Measurements from ENCODE around the gene TAF4.
"Not testable (repeated sequence)": the region's sequence is repeated elsewhere in the genome, so short reads cannot be mapped to it uniquely, and the experiment has no call there.

The TAF4 gene

DNA sequence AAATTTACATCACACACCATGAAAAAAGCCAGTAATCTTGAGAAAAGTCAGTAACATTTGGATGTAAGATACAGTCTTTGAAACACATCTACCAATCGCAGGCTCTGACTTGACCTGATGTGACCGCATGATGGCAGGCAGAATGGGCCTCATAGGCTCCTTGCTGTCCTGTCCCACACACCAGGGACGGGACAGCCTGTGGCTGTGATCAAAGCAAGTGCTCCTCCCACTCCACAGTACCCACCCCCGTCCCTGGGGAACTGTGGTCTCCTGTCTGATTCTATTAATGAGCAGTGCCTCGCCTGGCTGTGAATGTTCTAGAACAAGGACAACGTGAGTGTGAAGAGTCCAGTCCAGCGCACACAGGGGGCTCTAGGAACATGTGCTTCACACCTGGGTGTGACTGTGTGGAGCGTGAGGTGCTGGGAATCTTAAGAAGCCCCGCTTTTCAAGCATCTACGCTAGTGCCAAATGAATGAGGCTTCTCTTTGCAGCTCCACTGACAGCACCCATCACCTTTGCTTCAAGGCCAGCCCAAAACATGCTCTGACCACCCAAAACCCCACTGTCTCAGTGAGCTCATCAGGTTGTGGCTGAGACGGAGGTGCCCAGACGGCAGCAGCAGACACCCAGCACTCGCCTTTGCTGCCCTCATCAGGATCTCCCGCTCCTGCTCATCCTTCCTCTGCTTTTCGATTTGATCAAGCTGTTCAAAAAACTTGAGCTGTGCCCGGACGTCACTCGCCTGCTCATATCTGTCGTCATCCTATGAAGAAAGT, 67.1 kb downstream of the TAF4 start:
- no peak for DNase-seq

DNA sequence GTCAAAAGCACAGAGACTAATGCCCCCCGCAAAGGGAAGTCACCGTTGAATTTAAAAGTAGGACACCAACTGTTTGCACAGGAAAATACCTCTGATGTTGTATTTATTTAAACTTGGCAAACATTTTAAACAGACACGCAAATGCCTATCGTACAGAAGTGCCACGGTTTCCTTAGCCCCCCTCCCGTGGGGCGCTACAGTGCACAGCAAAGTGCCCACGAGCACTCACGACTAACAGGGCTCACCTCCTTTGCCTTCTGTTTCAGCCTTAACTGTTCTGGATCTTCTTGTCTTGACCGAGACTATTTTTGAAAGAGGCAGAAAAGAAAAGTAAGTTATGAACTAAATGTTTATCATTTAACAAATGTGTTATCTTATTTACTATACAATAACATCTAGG, 67.8 kb downstream of the TAF4 start:
- no peak for DNase-seq

DNA sequence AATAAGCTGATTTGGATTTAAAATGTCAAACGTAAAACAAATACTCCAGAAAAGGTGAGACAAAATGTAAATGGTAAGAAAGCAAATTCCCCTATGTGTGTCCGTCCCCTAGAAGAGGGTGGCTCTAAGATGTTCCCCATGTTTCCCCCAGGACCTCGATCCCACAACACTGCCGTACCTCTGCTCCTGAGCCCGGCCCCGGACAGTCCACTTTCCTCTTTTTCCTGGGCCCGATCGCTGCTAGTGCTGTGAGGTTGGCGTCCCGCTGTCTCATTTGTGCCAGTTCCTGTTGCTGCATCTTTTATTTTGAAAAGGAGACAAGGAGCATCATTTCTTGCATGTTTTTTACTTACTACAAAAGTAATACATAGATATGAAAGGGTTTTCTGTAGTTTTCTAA, 68.3 kb downstream of the TAF4 start:
- no peak for DNase-seq

DNA sequence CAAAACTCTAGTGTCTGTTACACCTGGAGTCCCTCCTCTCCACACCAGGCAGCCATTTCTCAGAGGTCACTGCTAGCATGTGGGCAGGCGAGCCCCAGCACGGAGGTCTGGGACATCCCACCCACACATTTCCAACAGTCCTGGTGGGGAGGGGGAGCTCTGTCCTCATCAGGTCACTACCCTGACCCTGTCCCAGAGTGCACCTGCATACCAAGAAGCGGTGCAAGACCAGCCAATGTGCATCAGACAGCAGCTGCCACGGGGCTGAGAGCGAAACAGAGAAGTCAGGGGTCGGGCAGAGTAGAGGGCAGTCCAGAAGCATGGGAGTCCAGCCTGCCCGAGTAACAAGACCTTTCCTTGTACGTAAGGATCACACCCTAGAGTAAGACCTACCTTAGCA, 71.1 kb downstream of the TAF4 start:
- no peak for DNase-seq

DNA sequence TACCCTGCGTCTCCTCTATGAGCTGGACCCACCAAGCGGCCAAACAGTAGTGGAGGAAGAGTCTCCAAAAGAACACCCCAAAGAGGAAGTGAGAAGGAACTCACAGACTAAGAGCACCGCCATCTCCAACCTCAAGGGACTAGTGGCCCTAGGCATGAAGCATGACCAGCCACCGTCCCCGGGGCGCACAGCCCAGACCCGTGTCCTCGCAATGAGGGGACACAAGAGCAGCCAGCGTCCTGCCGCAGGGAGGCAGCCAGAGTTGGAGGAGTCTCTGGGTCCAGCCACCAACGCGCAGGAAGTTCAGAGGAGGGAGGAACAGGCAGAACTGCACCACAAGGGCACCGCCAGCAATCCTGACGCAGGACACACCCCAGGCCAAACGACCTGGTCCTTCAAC, 72.6 kb downstream of the TAF4 start:
- DNase-seq, result no peak

DNA sequence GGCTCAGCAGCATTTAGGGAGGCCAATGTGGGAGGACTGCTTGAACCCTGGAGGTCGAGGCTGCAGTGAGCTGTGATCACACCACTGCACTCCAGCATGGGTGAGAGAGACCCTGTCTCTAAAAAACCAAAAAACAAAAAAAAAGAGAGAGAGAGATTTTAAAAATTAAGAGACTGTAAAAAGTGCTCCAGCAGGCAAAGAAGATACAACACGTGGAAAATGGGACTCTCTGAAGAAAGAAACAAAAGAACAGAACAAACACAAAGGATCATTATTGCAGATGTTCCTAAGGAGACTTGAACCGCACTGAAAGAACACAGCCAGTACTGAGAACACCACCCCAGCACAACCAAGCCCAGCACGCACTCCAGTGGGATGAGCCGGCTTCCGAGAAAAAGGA, 74.2 kb downstream of the TAF4 start:
- DNase-seq, result no peak

DNA sequence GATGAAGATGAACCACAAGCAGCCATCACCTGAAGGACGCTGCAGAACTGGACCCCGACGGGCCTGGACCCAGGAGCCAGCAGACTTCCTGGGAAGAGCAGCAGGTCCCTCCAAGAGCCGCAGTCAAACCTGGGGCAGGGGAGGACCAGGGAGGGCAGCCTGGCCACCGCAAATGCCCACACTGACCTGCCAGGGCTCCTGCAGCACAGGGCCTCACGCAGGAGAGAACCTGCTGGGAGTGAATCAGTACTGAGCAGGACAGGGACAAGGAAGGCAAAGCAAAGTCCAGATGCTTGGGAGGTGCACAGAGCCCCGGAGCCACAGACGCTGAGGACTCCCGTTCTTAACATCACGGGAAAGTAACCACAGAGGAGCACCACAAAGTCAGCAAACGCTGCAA, 75.2 kb downstream of the TAF4 start:
- no peak for DNase-seq

DNA sequence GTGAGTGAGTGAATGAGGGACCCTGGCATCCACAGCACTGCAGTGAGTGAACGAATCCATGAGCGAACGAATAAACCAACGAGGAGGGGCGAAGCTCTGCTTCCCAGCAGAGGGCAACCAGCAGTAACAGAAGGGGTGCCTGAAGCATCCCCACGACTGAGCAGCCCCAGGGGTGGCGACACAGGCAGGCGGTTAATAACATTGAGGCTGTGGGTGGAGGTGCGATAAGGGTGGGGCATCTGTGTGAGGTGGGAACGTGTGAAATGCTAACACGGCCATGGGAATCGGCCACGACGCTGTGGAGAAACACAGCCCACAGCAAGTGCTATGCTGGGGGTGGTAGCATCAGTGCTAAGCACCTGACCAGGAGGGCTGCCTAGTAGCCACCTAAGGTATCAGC, 75.9 kb downstream of the TAF4 start:
- DNase-seq, result no peak

DNA sequence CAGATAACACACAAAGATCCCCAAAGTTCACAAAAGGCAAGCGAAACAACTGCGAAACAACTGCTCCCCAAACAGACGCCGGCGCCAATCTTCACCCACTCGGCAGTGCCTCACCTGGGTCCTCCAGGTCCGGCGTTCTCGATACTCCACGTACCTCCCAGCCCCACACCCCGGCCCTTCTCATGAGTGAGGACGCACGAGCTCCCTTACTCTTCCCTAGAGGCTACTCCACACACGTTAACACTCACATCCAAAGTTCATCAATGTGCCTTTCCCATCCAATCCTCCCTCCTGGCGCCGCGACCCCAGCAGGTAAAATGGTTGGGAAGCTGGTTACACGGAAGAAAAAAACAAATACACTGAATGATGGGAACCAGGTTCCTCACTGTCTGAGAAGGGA, 77.0 kb downstream of the TAF4 start:
- no peak for DNase-seq

DNA sequence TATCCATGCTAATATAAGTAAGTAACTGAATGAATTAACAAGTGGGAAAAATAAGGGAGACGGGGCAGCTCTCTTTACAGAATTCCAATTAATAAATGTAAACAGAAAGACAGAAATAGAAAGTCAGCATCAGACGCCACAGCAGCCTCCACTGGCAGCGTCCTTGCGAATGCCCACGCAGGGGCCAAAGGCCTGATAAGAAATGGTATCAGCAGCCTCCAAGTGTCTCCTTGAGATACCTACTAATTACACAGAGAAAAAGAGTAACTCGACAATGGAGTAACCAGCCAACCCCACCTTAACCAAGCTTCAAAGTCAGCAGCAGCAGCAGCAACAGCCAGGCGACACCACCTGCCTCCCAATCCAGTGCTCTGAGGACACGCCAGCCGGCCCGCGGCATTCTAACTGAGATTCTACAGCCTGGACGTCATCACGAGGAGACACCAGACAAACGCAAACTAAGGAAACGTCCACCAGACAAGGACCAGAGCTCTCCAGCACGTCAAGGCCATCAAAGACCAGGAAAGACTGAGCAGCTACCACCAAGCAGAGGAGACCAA, 78.8 kb downstream of the TAF4 start:
- no peak for DNase-seq

DNA sequence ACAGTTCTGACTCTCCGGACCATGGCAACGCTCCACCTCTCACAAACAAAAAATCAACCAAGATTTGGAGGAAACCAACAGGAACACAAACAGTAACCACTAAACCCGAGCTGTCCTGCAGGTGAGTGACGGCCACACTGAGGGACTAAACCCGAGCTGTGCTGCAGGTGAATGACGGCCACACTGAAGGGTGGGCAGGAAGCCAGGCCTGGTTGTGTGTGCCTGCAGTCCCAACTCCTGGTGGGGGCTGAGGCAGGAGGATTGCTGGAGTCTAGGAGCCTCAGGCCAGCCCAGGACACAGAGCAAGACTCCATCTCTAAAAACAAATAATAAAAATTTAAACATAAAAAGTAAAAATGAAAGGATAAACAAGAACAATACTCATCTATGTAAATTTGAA, 80.6 kb downstream of the TAF4 start:
- DNase-seq, result no peak

DNA sequence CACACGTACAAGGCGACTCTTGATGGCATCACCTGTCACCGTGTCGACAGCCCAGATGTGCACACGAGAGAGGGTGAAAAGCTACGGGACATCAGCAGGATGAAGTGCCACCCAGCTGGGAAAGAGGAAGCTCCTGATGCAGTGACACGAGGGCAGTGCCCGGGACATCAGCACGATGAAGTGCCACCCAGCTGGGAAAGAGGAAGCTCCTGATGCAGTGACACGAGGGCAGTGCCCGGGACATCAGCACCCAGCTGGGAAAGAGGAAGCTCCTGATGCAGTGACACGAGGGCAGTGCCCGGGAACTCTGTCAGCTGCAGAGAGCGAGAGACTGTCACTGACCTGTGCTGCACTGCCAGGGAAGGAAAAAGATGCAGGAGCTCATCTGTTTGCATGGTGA, 81.2 kb downstream of the TAF4 start:
- not testable (repeated sequence) for DNase-seq

DNA sequence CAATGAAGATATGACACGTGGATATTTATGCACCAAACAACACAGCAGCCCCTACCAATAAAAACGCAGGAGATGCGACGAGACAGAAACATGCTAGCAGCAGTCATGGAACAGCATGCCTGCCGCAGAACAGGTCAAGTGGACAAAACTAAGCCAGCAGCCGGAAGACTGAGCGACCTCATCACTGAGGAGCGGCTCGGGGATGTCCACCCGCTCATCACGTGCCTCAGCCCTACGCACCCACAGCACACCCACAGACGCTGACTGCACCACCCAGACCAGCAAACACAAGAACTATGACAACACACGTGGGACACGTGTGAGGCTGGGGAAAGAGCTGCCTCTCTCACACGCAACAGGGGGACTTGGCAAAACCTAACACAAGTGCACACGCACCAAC, 81.7 kb downstream of the TAF4 start:
- DNase-seq, result no peak

DNA sequence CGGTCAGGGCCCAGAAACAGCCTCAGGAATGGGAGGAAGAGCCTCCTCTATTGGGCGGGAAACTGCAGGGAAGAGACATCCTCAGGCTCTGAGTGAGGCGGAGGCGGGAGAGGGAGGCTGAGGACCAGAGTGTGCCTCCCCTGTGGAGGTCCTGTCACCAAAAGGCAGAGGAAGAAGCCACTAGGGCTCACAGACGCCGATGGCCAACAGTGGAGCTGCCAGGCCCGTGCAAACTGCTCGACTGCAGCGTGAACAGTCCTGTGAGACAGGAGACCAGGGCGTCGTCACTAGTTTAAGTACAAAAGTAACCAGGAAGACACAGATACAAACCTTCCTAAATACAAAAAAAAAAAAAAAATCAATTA, 82.7 kb downstream of the TAF4 start:
- DNase-seq, result no peak

DNA sequence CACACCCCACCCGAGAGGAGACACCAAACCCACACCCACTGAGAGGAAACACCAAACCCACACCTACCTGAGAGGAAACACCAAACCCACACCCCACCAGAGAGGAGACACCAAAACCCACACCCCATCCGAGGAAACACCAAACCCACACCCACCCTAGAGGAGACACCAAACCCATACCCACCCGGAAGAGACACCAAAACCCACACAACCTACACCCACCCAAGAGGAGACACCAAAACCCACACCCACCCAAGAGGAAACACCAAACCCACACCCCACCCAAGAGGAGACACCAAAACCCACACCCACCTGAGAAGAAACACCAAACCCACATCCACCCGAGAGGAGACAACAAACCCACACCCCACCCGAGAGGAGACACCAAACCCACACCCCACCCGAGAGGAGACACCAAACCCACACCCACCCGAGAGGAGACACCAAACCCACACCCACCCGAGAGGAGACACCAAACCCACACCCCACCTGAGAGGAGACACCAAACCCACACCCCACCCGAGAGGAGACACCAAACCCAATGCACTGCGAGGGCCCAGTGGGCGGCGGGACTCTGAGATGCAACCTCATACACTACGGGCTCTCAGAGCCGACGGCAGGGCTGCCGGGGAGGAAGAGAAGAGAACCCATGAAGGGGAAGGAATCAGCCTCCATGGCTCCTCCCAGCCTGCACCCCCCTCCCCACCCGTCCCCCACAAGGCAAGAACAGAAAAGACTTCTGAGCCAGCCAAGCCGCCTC, 83.3 kb downstream of the TAF4 start:
- DNase-seq, result no peak

DNA sequence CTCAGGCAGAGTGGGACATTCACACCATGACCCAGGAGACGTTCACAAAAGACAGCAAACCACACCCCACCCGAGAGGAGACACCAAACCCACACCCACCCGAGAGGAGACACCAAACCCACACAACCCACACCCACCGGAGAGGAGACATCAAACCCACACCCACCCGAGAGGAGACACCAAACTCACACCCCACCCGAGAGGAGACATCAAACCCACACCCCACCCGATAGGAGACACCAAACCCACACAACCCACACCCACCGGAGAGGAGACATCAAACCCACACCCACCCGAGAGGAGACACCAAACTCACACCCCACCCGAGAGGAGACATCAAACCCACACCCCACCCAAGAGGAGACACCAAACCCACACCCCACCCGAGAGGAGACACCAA, 84.0 kb downstream of the TAF4 start:
- DNase-seq, result not testable (repeated sequence)

DNA sequence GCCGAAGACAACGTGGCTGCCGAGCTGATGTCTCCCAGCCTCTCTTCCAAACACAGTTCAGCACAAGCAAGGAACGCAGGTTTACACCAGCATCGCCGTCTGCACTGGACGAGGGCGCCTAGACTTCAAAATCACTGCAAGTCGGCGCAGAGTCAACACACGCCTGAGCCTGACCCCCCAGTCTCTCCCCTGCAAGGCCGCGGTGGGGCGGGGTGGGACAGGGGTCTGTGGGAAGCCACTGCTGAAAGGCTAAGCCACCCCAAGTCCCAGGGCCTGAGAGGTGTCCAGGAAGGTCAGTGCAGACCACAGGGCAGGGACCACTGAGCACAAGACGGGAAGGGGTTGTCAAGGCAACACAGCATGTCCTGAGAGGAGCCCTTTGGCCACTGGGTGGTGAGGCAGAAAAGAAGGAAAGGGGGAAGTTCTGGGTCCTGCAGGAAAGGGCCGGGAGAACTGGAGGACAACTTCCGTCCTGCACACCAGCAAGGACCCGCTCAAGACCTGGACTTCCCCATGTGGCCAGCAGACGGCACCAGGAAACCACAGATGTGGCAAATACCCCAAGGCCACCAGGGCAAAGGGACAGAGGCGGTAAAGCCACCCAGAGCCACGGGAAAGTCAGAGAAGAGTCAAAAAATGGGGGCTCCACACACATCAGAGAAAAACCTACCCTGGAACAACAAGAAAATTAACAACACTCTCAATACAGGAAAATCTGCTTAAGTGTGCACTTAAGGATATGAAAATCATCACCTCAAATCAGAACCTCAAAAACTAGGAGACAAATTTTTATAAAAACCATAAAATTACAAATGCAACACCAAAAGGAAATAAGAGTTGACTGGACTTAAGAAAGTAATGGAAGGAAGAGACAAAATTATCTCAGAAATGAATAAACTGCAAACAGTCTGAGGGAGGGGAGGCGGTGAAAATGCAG, 84.8 kb downstream of the TAF4 start:
- DNase-seq, result no peak

DNA sequence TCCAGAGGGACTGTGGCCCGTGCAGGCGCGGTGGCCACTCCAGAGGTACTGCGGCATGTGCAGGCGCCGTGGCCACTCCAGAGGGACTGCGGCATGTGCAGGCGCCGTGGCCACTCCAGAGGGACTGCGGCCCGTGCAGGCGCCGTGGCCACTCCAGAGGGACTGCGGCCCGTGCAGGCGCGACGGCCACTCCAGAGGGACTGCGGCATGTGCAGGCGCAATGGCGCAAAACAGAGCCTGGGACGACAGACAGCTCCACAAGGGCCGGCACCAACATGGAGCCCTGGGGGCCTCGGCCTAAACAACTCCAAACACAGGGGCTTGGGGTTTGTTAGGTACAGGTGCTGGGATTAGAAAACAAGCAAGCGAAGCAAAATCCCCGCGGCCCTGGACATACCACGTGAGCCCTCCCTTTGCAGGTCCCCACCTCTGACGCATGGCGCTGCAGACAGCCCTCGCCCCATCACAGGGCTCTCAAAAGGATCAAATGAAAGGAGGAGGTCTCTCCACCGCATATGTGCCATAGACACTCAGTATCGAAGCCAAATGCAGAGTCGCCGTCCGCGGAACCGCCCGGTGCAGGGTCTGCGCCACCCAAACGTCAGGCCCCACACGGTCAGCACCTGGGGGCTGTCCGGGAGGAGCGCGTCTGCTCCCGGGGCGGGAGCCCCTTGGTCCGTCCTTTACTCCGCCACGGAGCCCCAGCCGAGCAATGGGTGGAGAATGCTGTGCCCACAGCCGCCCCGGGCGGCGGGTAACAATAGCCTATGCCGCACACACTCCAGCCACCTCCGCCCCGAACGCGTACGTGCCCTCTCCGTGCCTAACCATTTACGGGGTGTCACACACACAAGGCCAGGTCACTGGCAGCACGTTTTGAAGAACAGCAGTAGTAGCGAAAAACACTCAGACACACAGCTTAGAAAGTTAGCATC, 85.7 kb downstream of the TAF4 start:
- DNase-seq, result no peak

DNA sequence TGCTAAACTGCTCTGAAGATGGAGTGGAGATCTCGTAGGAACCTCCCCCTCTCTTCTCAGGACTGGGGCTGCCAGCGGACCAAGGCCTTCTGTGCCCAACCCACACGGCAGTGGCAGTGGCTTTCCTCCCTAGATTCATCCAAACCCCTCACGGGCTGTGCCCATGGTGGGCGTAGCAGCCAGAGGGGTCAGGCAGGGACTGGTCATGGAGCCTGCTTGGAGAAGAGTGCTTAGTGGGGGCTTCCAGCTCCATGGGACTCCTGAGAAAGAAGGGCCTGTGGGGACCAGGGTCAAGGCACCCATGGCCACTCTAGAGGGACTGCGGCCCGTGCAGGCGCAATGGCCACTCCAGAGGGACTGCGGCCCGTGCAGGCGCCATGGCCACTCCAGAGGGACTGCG, 86.6 kb downstream of the TAF4 start:
- DNase-seq, result no peak

DNA sequence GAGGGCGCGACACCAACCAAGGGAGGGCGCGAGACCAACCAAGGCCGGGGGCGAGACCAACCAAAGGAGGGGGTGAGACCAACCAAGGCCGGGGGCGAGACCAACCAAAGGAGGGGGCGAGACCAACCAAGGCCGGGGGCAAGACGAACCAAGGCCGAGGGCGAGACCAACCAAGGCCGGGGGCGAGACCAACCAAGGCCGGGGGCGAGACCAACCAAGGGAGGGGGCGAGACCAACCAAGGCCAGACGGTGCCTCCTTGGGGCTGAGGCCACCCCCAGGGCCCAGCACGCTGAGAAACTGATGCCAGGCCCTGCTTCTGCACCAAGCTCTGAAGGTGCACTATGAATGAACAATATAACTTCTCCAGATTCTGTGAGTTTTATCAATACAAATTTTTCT, 87.2 kb downstream of the TAF4 start:
- no peak for DNase-seq

DNA sequence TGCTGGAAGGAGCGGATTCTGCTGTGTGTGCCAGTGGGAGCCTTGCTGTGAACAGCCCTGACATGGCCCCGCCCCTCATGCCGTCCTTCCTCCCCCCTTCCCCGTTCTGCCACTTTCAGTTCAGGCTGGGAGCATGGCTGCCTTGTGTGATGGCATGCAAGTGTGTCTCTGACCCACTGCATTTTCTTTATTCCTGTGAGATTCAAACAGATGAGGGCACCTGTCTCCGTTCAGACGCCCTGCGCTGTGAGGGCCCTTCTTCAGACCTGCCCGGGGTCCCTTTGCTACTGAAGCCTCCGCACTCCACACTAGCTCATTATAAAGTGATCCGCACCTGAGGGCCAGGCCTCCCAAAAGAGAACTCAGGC, 88.3 kb downstream of the TAF4 start:
- no peak for DNase-seq

Measured in NCI-H2107 (cell line).